ENCODE data around the gene PGAP1. TPM values are rescaled to one million over a fixed set of nuclear protein-coding genes. Genes with fewer than 3 reads are reported as not detected.

The PGAP1 gene
- total RNA-seq, 1 donor from 2014 or later, result 45.1 TPM

DNA sequence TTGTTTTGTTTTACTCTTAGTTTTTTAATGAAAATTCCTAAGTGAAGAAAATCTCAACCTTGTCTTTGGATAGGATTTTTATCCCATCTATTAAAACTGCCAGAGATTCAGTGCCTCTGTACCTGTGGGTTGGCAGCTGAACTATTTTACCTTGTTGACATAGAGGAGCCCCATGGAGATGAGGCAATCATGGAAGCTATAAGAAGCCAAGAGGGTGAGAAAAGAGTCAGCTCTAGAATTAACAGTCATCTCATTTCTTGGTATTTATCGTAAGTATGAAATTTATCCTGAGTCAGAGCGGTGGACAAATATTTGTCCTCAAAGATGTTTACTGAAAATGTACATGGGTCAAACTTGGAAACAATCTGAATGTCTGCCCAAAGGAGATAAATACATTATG is 35.8 kb upstream of the PGAP1 start:
- H3K4me1 Mint-ChIP-seq (ENCODE audit: unreplicated experiment), result peaks cover 5% of the 10 kb centered on the region
- no peaks in the 10 kb centered on the region for H3K9me3 Mint-ChIP-seq
- H3K27ac Mint-ChIP-seq, result no peak overlapping the region
- H3K27me3 Mint-ChIP-seq, result no peaks in the 10 kb centered on the region
- no peak for TF ChIP-seq CTCF (conservative IDR thresholded peaks at IDR 0.05)
- H3K4me3 Mint-ChIP-seq, result no peak overlapping the region
- no peaks in the 10 kb centered on the region for H3K36me3 Mint-ChIP-seq
- DNase-seq (ENCODE audit: extremely low spot score, unreplicated experiment), result no peak

DNA sequence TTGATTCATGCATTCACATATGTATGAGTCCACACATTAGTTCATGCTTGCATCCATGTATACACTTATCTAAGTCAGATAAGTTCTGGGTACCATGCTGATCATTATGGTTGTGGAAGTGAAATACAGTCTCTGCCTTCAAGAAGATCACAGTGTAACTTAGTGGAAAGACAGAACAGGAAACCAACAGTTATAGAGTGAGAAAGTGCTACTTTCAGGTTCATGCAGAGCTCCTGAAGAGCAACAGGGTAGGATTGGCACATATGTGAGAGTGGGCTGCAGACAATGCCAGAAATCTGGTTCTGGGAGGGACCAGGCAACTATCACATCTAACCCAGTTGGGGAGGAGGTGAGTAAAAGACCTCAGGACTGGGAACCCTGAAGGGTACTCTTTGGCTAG is 35.4 kb upstream of the PGAP1 start:
- Mint-ChIP-seq H3K4me1 (ENCODE audit: unreplicated experiment) (peaks cover 5% of the 10 kb centered on the region), H3K36me3 (no peaks in the 10 kb centered on the region), H3K9me3 (no peaks in the 10 kb centered on the region), H3K4me3 (no peak overlapping the region), H3K27me3 (no peaks in the 10 kb centered on the region), H3K27ac (no peak overlapping the region)
- no peak for DNase-seq (ENCODE audit: extremely low spot score, unreplicated experiment)
- TF ChIP-seq CTCF (conservative IDR thresholded peaks at IDR 0.05), result no peak

DNA sequence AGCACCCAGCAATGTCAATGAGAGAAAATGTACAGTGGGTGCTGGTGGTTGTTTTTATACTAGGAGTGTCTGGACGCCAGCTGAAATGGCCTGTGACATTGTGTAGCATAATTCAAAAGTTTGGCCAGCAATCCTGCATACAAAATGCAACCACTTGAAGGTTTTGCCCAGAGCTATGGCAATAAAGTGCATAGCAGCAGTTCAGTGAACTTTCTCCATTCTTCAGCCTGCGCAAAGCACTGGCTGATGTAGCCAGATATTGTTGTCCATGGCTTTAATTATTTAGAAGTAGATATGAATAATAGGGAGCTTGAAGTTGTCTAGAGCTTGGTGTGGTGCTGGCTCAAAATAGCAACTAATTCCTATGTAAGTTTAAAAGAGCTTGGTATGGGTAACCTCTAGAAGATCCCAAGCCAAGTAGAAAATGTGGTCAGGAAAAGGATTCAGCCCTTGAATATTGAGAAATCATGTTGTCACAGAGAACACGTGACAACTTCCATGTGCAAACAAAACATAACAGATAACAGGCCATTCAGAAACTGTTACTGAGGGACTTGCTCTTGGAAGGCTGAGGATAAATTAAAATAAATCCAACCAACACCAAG is 33.3 kb upstream of the PGAP1 start:
- Mint-ChIP-seq H3K9me3 (no peaks in the 10 kb centered on the region), H3K36me3 (no peaks in the 10 kb centered on the region), H3K4me3 (no peak overlapping the region), H3K4me1 (ENCODE audit: unreplicated experiment) (peaks cover 6% of the 10 kb centered on the region), H3K27me3 (no peaks in the 10 kb centered on the region), H3K27ac (no peak overlapping the region)
- DNase-seq (ENCODE audit: extremely low spot score, unreplicated experiment), result no peak
- no peak for TF ChIP-seq CTCF (conservative IDR thresholded peaks at IDR 0.05)

GRCh38 chr2:196959281-196959680 is 32.8 kb upstream of the PGAP1 start:
- Mint-ChIP-seq H3K4me3 (no peak overlapping the region), H3K27me3 (no peaks in the 10 kb centered on the region), H3K4me1 (ENCODE audit: unreplicated experiment) (peaks cover 11% of the 10 kb centered on the region), H3K9me3 (no peaks in the 10 kb centered on the region), H3K27ac (no peak overlapping the region), H3K36me3 (no peaks in the 10 kb centered on the region)
- TF ChIP-seq CTCF (conservative IDR thresholded peaks at IDR 0.05), result no peak
- DNase-seq (ENCODE audit: extremely low spot score, unreplicated experiment), result no peak

DNA sequence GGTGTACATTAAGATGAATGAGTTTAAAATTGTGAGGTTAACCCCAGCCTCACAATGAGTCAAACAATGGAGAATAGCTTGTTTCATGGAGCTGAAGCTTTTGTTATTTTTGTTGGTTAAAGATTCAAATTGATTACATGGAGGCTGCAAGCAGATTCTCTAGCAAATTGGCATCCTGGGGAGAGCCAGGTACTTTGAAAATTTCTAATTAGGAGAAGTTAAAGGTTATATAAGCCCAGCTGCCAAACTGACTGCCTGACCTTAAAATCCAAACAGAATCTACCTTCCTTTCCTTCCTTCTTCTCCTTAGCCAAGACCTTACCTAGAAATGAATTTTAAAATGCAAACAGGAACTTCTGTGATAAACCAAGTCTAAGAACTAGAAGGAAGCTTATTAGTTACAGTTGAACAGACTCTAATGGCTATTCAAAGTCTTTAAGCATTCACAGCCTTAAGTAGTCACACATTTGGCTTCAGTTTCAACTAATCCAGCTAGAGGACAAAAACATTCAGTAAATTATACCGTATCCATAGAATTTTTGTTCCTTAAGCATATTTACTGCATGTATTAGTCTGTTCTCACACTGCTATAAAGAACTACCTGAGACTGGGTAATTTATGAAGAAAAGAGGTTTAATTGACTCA is 31.5 kb upstream of the PGAP1 start:
- Mint-ChIP-seq H3K4me3 (no peak overlapping the region), H3K4me1 (ENCODE audit: unreplicated experiment) (peaks cover 11% of the 10 kb centered on the region), H3K27me3 (no peaks in the 10 kb centered on the region), H3K27ac (no peak overlapping the region), H3K36me3 (no peaks in the 10 kb centered on the region), H3K9me3 (no peaks in the 10 kb centered on the region)
- TF ChIP-seq CTCF (conservative IDR thresholded peaks at IDR 0.05), result no peak
- DNase-seq (ENCODE audit: extremely low spot score, unreplicated experiment), result no peak

All from type B pancreatic cell (in vitro differentiated cells).